GM12801 (cell line): ENCODE results near the gene MMP20.

ENCODE experiments used
- CTCF ChIP-seq: IDR thresholded peaks from one replicate; pipeline ENCODE4 v1.5.1; 2011; ENCODE audit warnings: control low read depth; ENCODE audit not compliant: insufficient read length; ENCODE audit errors: extremely low read depth

Gene MMP20

GRCh38 chr11:102655547-102655946 lies 30.4 kb upstream of the MMP20 start:
- TF ChIP-seq CTCF = no peak

- TF ChIP-seq CTCF = no peak
Observed at GRCh38 chr11:102654761-102655160, 29.6 kb upstream of the MMP20 start.

GRCh38 chr11:102653744-102654291 lies 28.7 kb upstream of the MMP20 start:
- no peak for TF ChIP-seq CTCF

GRCh38 chr11:102647430-102647829 lies 22.3 kb upstream of the MMP20 start:
- no peak for TF ChIP-seq CTCF

GRCh38 chr11:102643941-102644340 lies 18.8 kb upstream of the MMP20 start:
- no peak for TF ChIP-seq CTCF

- TF ChIP-seq CTCF = no peak
Observed at GRCh38 chr11:102640946-102641345, 15.8 kb upstream of the MMP20 start.

- TF ChIP-seq CTCF = no peak
Observed at GRCh38 chr11:102639656-102640055, 14.5 kb upstream of the MMP20 start.
